PC-3 (cell line): ENCODE results near the gene RIPOR2. TPM values are rescaled to one million over a fixed set of nuclear protein-coding genes. Genes with fewer than 3 reads are reported as not detected.
A peak's percentile ranks its signal among the peaks of the same experiment; 100 is the strongest.

Experiments used
- ATAC-seq: fragments of 200-7000 bp; cut with Tn5 transposase; 2 replicates; pipeline ENCODE4 v1.9.1; 2020; ENCODE audit warnings: mild to moderate bottlenecking, moderate library complexity
- BruUV-seq: library from RNA; stranded (reverse); fragments of 400-500 nt; replicated peaks from 2 replicates; lab custom pipeline; 2021; lab: Mats Ljungman, UMichigan
- CTCF ChIA-PET: fragments of 300-600 bp; sonication (Branson Sonifier 250); formaldehyde crosslinking; loops from one replicate; lab custom pipeline; 2022; ENCODE audit warnings: antibody characterized with exemption; lab: Charles Lee
- POLR2A ChIA-PET: fragments of 300-600 bp; sonication (Branson Sonifier 250); formaldehyde crosslinking; loops from one replicate; lab custom pipeline; 2022; ENCODE audit warnings: antibody characterized with exemption; ENCODE audit not compliant: unreplicated experiment; lab: Charles Lee
- DNase-seq: peaks from one replicate; pipeline ENCODE4 v3.0.0-alpha.2; 2015
- H2AFZ ChIP-seq: fragments of 300-600 bp; sonication (generic); 2 replicates; pipeline ENCODE4 v1.6.0; 2016; ENCODE audit warnings: antibody characterized with exemption, low read length
- H3F3A ChIP-seq: fragments of 300-600 bp; sonication (generic); one replicate; pipeline ENCODE4 v1.6.0; 2017; ENCODE audit warnings: antibody characterized with exemption, low read length, control low read depth, mild to moderate bottlenecking; ENCODE audit not compliant: unreplicated experiment
- H3K27ac ChIP-seq: fragments of 300-600 bp; sonication (generic); 2 replicates; pipeline ENCODE4 v1.5.1; 2016; ENCODE audit warnings: mild to moderate bottlenecking, low read length
- H3K27me3 ChIP-seq: fragments of 300-600 bp; sonication (generic); 2 replicates; pipeline ENCODE4 v1.6.1; 2016; ENCODE audit warnings: low read length, mixed read lengths
- H3K36me3 ChIP-seq: fragments of 300-600 bp; sonication (generic); 2 replicates; pipeline ENCODE4 v1.6.1; 2016; ENCODE audit warnings: low read depth, mixed run types, low read length, mixed read lengths
- H3K4me1 ChIP-seq: fragments of 300-600 bp; sonication (generic); 2 replicates; pipeline ENCODE4 v1.5.1; 2016; ENCODE audit warnings: low read length; ENCODE audit not compliant: insufficient read depth
- H3K4me2 ChIP-seq: fragments of 300-600 bp; sonication (generic); 2 replicates; pipeline ENCODE4 v1.6.0; 2016; ENCODE audit warnings: low read length
- H3K4me3 ChIP-seq: fragments of 300-600 bp; sonication (generic); 2 replicates; pipeline ENCODE4 v1.5.1; 2016; ENCODE audit warnings: mild to moderate bottlenecking, low read length, mixed read lengths
- H3K79me2 ChIP-seq: fragments of 300-600 bp; sonication (generic); 2 replicates; pipeline ENCODE4 v1.6.1; 2017; ENCODE audit warnings: low read length, mixed read lengths
- H3K9ac ChIP-seq: fragments of 300-600 bp; sonication (generic); 2 replicates; pipeline ENCODE4 v1.6.0; 2016; ENCODE audit warnings: mild to moderate bottlenecking, low read length
- H3K9me2 ChIP-seq: fragments of 300-600 bp; sonication (generic); replicated peaks from 2 replicates; pipeline ENCODE4 v1.6.1; 2016; ENCODE audit warnings: mixed run types, low read length, mixed read lengths
- H3K9me3 ChIP-seq: fragments of 300-600 bp; sonication (generic); 2 replicates; pipeline ENCODE4 v1.6.1; 2016; ENCODE audit warnings: low read length, mixed read lengths
- H4K20me1 ChIP-seq: fragments of 300-600 bp; sonication (generic); 2 replicates; pipeline ENCODE4 v1.6.1; 2016; ENCODE audit warnings: low read length, mixed read lengths
- CTCF ChIP-seq: fragments of 300-600 bp; sonication (generic); conservative IDR thresholded peaks from 2 replicates; pipeline ENCODE4 v1.5.1; 2017; ENCODE audit warnings: antibody characterized with exemption, low read depth, mild to moderate bottlenecking, low read length
- EZH2 ChIP-seq: fragments of 300-600 bp; sonication (generic); IDR thresholded peaks from one replicate; pipeline ENCODE4 v1.6.1; 2017; ENCODE audit warnings: antibody characterized with exemption, mild to moderate bottlenecking, low read length; ENCODE audit not compliant: unreplicated experiment
- EZH2phosphoT487 ChIP-seq: fragments of 300-600 bp; sonication (generic); IDR thresholded peaks from 2 replicates; pipeline ENCODE4 v1.6.1; 2018; ENCODE audit warnings: mild to moderate bottlenecking, antibody characterized with exemption, low read length, borderline replicate concordance
- intact Hi-C: fragments of 100-400 bp; cut with micrococcal nuclease; formaldehyde crosslinking; loops from 2 replicates; pipeline ENCODE4 v1.9.0; 2023
- total RNA-seq: library from RNA; depleted of rRNA; stranded (reverse); fragments of >200 nt; gene quantifications from 2 replicates; pipeline ENCODE4 v1.2.3, GENCODE V29; 2014

Gene RIPOR2
- total RNA-seq, 1 experiment from 2014 or later: 0.44 TPM

GRCh38 chr6:24858177-24858653 lies 77.5 kb downstream of the RIPOR2 start:
- Histone ChIP-seq H3K4me2 (peak overlapping the region; percentile 43), H4K20me1 (no peaks in the 10 kb centered on the region), H3K27ac (peak overlapping the region; percentile 26), H3K9me3 (no peaks in the 10 kb centered on the region), H3K4me1 (peaks cover 17% of the 10 kb centered on the region), H3K27me3 (no peaks in the 10 kb centered on the region; the same call in 1 of the 2 replicates), H3K36me3 (no peaks in the 10 kb centered on the region), H2AFZ (no peak overlapping the region), H3K4me3 (no peak overlapping the region), H3F3A (no peaks in the 10 kb centered on the region), H3K9me2 (no peaks in the 10 kb centered on the region), H3K9ac (no peak overlapping the region), H3K79me2 (no peaks in the 10 kb centered on the region)
- ATAC-seq (peak; percentile 76), DNase-seq (peak; percentile 90)
- BruUV-seq: no TSS peak
- POLR2A ChIA-PET: no interaction called here
- TF ChIP-seq EZH2: no peak
- TF ChIP-seq EZH2phosphoT487: no peak
- no peak for TF ChIP-seq CTCF
- CTCF ChIA-PET: no interaction called here
- intact Hi-C loops: loop anchor here (2.0 to 10.0 kb wide), 3 partner anchors 25 to 317 kb away; no protein-coding TSS in a partner anchor

DNA sequence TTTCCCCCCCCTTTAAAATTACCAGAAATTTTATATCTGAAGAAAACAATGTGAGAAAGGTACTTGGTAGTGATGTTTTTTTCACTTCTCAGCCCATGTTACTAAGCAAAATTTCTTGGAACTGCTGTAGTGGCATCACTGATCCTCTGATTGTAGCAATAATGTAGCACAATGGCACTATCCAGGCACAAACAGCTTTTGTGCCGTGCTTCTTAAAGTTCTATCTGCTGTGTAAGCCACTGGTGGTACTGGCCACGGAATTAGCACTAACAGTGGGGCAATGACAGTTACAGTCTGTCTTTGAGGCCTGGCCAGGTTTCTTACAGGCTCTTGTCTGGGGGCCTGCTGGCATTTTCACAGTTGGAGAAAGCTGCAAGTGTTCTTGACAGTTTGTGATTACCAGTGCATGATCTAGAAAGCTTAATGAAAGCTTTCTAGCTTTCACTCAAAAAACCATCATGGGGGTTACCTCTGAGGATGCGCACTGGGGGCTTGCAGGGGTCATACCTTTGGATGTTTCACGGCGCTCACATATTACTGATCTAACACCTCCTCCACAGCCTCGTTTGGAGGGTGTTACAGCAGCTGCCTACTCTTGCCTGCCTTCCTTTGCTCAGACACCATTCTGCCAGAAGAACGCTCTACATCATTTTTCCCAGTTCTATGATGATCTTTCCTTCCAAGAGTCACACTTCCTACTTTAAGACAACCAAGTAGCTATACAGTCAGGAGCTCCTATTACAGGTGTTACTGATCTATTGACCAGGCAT lies 78.7 kb downstream of the RIPOR2 start:
- no peak overlapping the region for H2AFZ ChIP-seq
- H3K27ac ChIP-seq: no peak overlapping the region
- no peak overlapping the region for H3K4me2 ChIP-seq
- no peaks in the 10 kb centered on the region; the same call in 1 of the 2 replicates for H3K27me3 ChIP-seq
- BruUV-seq: no TSS peak
- no peak for DNase-seq
- no peak for TF ChIP-seq CTCF
- no peak for TF ChIP-seq EZH2phosphoT487
- no peak for TF ChIP-seq EZH2
- H4K20me1 ChIP-seq: no peaks in the 10 kb centered on the region
- H3K4me1 ChIP-seq: peaks cover 17% of the 10 kb centered on the region
- no peaks in the 10 kb centered on the region for H3K36me3 ChIP-seq
- no peaks in the 10 kb centered on the region for H3K79me2 ChIP-seq
- H3K9ac ChIP-seq: no peak overlapping the region
- ATAC-seq: no peak
- ChIA-PET POLR2A (interaction anchor here (0.6 kb wide), 1 partner anchor 11 kb away, joined by 3 read pairs; no protein-coding TSS in a partner anchor), CTCF (interaction anchor here (1.0 to 1.5 kb wide), 2 partner anchors 135 to 161 kb away, joined by 7 to 11 read pairs; no protein-coding TSS in a partner anchor)
- no peak overlapping the region for H3K4me3 ChIP-seq
- intact Hi-C loops: loop anchor here (1.0 to 10.0 kb wide), 5 partner anchors 70 to 746 kb away; no protein-coding TSS in a partner anchor
- H3K9me2 ChIP-seq: no peaks in the 10 kb centered on the region
- H3F3A ChIP-seq: no peaks in the 10 kb centered on the region
- H3K9me3 ChIP-seq: no peaks in the 10 kb centered on the region
